HCT116 (cell line): Measurements from ENCODE around the gene IQCH. TPM values are rescaled to one million over a fixed set of nuclear protein-coding genes. Genes with fewer than 3 reads are reported as not detected.

Experiments
- ATAC-seq: fragments of 200-7000 bp; cut with Tn5 transposase; 2 replicates; pipeline ENCODE4 v1.9.1; 2020; ENCODE audit warnings: mild to moderate bottlenecking, moderate library complexity
- BruUV-seq: library from RNA; stranded (reverse); fragments of 400-500 nt; replicated peaks from 2 replicates; lab custom pipeline; 2021; lab: Mats Ljungman, UMichigan
- CTCF ChIA-PET: fragments of 300-600 bp; sonication (Branson Sonifier 250); formaldehyde crosslinking; loops from one replicate; lab custom pipeline; 2021; ENCODE audit warnings: antibody characterized with exemption; lab: Charles Lee
- POLR2A ChIA-PET: fragments of 300-600, 350-600 bp; sonication (Branson Sonifier 250); formaldehyde crosslinking; loops from one replicate; lab custom pipeline; 2021; ENCODE audit warnings: antibody characterized with exemption; lab: Charles Lee
- RAD21 ChIA-PET, 2 experiments: fragments of 300-600 bp; sonication (Branson Sonifier 250); formaldehyde crosslinking; loops; one replicate each; lab custom pipeline; 2023; ENCODE audit warnings: low total read pairs in 2 of 2; ENCODE audit not compliant: uncharacterized antibody in 2 of 2, unreplicated experiment in 2 of 2, low non-redundant PET in 1 of 2; lab: Charles Lee
- DNase-seq: peaks from one replicate; pipeline ENCODE4 v3.0.0-alpha.2; 2010; ENCODE audit warnings: low read depth, low spot score
- H2AFZ ChIP-seq: fragments of 200-600 bp; shearing (Covaris generic), sonication (generic); 2 replicates; pipeline ENCODE4 v1.6.1; 2017; ENCODE audit warnings: low read depth, mixed run types, mixed read lengths, antibody characterized with exemption, low read length; ENCODE audit not compliant: poor library complexity, severe bottlenecking
- H3K27ac ChIP-seq: 2 replicates; pipeline ENCODE4 v1.5.1; 2012; ENCODE audit warnings: low read depth, low read length
- H3K27me3 ChIP-seq: fragments of 200-600 bp; sonication (generic); 2 replicates; pipeline ENCODE4 v1.6.1; 2016; ENCODE audit warnings: mixed run types, low read length, mixed read lengths; ENCODE audit not compliant: insufficient read depth
- H3K36me3 ChIP-seq, 2 experiments: fragments of 200-500 bp in 1 of 2; fragments of 200-600 bp in 1 of 2; sonication (Bioruptor generic) in 1 of 2; sonication (generic) in 1 of 2; 2 replicates each; pipeline versions ENCODE4 v1.5.1 to v1.6.1; 2014 to 2016; ENCODE audit warnings: low read length in 2 of 2, inconsistent platforms in 1 of 2, mixed read lengths in 1 of 2, mixed run types in 1 of 2; ENCODE audit not compliant: insufficient read depth in 2 of 2, control insufficient read depth in 1 of 2
- H3K4me1 ChIP-seq, 2 experiments: fragments of 200-600 bp in 1 of 2; sonication (generic) in 1 of 2; 2 replicates each; pipeline versions ENCODE4 v1.5.1 to v1.6.1; 2012 to 2017; ENCODE audit warnings: low read length in 2 of 2, inconsistent platforms in 1 of 2, mild to moderate bottlenecking in 1 of 2, mixed read lengths in 1 of 2, mixed run types in 1 of 2, moderate library complexity in 1 of 2; ENCODE audit not compliant: insufficient read depth in 2 of 2, control insufficient read depth in 1 of 2
- H3K4me2 ChIP-seq: fragments of 200-600 bp; sonication (generic); 2 replicates; pipeline ENCODE4 v1.6.1; 2017; ENCODE audit warnings: mixed run types, low read length, mixed read lengths
- H3K4me3 ChIP-seq, 2 experiments: fragments of 200-600 bp in 1 of 2; sonication (generic) in 1 of 2; replicated peaks in 1 of 2; 2 replicates each; pipeline ENCODE4 v1.5.1; 2011 to 2016; ENCODE audit warnings: low read length in 2 of 2, control low read depth in 1 of 2, low read depth in 1 of 2, mild to moderate bottlenecking in 1 of 2, mixed read lengths in 1 of 2, mixed run types in 1 of 2
- H3K79me2 ChIP-seq: fragments of 200-600 bp; sonication (generic); 2 replicates; pipeline ENCODE4 v1.6.1; 2017; ENCODE audit warnings: mild to moderate bottlenecking, mixed run types, low read length, moderate library complexity, mixed read lengths; ENCODE audit not compliant: insufficient read depth
- H3K9ac ChIP-seq: fragments of 200-600 bp; sonication (generic); 2 replicates; pipeline ENCODE4 v1.6.1; 2016; ENCODE audit warnings: low read length, mixed read lengths
- H3K9me2 ChIP-seq: fragments of 200-600 bp; sonication (generic), shearing (Covaris generic); 2 replicates; pipeline ENCODE4 v1.6.1; 2017; ENCODE audit warnings: mixed run types, mild to moderate bottlenecking, moderate library complexity; ENCODE audit not compliant: insufficient read depth
- H3K9me3 ChIP-seq, 2 experiments: fragments of 200-500 bp in 1 of 2; fragments of 200-600 bp in 1 of 2; sonication (Bioruptor generic) in 1 of 2; sonication (generic) in 1 of 2; 2 replicates each; pipeline ENCODE4 v1.6.1; 2014 to 2017; ENCODE audit warnings: low read length in 2 of 2, mixed read lengths in 2 of 2, inconsistent platforms in 1 of 2, low read depth in 1 of 2, mild to moderate bottlenecking in 1 of 2, mixed run types in 1 of 2, moderate library complexity in 1 of 2; ENCODE audit not compliant: control insufficient read depth in 1 of 2, insufficient read depth in 1 of 2
- H4K20me1 ChIP-seq: fragments of 200-600 bp; sonication (generic), shearing (Covaris generic); 2 replicates; pipeline ENCODE4 v1.6.1; 2017; ENCODE audit warnings: mixed run types, mild to moderate bottlenecking, moderate library complexity; ENCODE audit not compliant: insufficient read depth
- CBX3 ChIP-seq: IDR thresholded peaks from 2 replicates; pipeline ENCODE4 v1.6.1; 2012; ENCODE audit warnings: low read depth
- EGR1 ChIP-seq: IDR thresholded peaks from 2 replicates; pipeline ENCODE4 v1.6.1; 2012; ENCODE audit warnings: low read depth
- EZH2phosphoT487 ChIP-seq: fragments of 200-600 bp; IDR thresholded peaks from 2 replicates; pipeline ENCODE4 v1.6.1; 2018; ENCODE audit warnings: antibody characterized with exemption, borderline replicate concordance
- FOSL1 ChIP-seq: IDR thresholded peaks from 2 replicates; pipeline ENCODE4 v1.6.1; 2012; ENCODE audit warnings: low read depth
- JUND ChIP-seq: IDR thresholded peaks from 2 replicates; pipeline ENCODE4 v1.6.1; 2012
- POLR2A ChIP-seq: IDR thresholded peaks from 2 replicates; pipeline ENCODE4 v1.7.0; 2011; ENCODE audit warnings: borderline replicate concordance; ENCODE audit not compliant: insufficient read depth, insufficient read length; ENCODE audit errors: extremely low read depth
- POLR2AphosphoS5 ChIP-seq: IDR thresholded peaks from 2 replicates; pipeline ENCODE4 v1.6.1; 2011; ENCODE audit warnings: mild to moderate bottlenecking, low read depth, low read length, moderate library complexity
- RAD21 ChIP-seq: IDR thresholded peaks from 2 replicates; pipeline ENCODE4 v1.6.1; 2012; ENCODE audit warnings: low read depth, mild to moderate bottlenecking
- SIN3A ChIP-seq: IDR thresholded peaks from 2 replicates; pipeline ENCODE4 v1.6.1; 2012; ENCODE audit warnings: low read depth
- SRF ChIP-seq: IDR thresholded peaks from 2 replicates; pipeline ENCODE4 v1.6.1; 2012; ENCODE audit warnings: low read depth
- TCF7L2 ChIP-seq: IDR thresholded peaks from 2 replicates; pipeline ENCODE4 v1.7.0; 2011; ENCODE audit warnings: borderline replicate concordance, inconsistent platforms; ENCODE audit not compliant: insufficient read depth, insufficient read length; ENCODE audit errors: extremely low read depth
- YY1 ChIP-seq: IDR thresholded peaks from 2 replicates; pipeline ENCODE4 v1.6.1; 2011; ENCODE audit warnings: low read length, low read depth, moderate library complexity, mild to moderate bottlenecking; ENCODE audit not compliant: insufficient replicate concordance; ENCODE audit errors: extremely low read depth
- ZFX ChIP-seq: fragments of 450-650 bp; IDR thresholded peaks from 2 replicates; pipeline ENCODE4 v1.6.1; 2017
- ZNF274 ChIP-seq: fragments of 200-500 bp; sonication (Bioruptor generic); IDR thresholded peaks from 2 replicates; pipeline ENCODE4 v1.6.1; 2014; ENCODE audit warnings: mild to moderate bottlenecking, low read depth, low read length, inconsistent platforms
- intact Hi-C: fragments of 100-400 bp; cut with micrococcal nuclease; formaldehyde crosslinking; loops from 2 replicates; pipeline ENCODE4 v1.10.0; 2022
- total RNA-seq: library from RNA; stranded (reverse); gene quantifications from one replicate; pipeline ENCODE4 v1.2.1, GENCODE V29; 2021; ENCODE audit not compliant: unreplicated experiment
- TF ChIP-seq, protein P1 (sequence below): IDR thresholded peaks from 2 replicates; pipeline ENCODE4 v1.6.1; 2012
- TF ChIP-seq, protein P2 (sequence below), 3 experiments: fragments of 200-600 bp in 1 of 3; sonication (generic) in 1 of 3; IDR thresholded peaks in 2 of 3; conservative IDR thresholded peaks in 1 of 3; 2 replicates each; pipeline ENCODE4 v1.5.1; 2012 to 2017; ENCODE audit warnings: low read depth in 2 of 3, low read length in 2 of 3, antibody characterized with exemption in 1 of 3, borderline replicate concordance in 1 of 3, control low read depth in 1 of 3, mild to moderate bottlenecking in 1 of 3, mixed read lengths in 1 of 3, mixed run types in 1 of 3, moderate library complexity in 1 of 3; ENCODE audit not compliant: insufficient read depth in 1 of 3
- TF ChIP-seq, protein P3 (sequence below): IDR thresholded peaks from 2 replicates; pipeline ENCODE4 v1.6.1; 2012; ENCODE audit warnings: low read depth
- TF ChIP-seq, protein P4 (sequence below): IDR thresholded peaks from 2 replicates; pipeline ENCODE4 v1.6.1; 2012

IQCH gene
- total RNA-seq, 1 experiment from 2014 or later: 4.6 TPM

DNA sequence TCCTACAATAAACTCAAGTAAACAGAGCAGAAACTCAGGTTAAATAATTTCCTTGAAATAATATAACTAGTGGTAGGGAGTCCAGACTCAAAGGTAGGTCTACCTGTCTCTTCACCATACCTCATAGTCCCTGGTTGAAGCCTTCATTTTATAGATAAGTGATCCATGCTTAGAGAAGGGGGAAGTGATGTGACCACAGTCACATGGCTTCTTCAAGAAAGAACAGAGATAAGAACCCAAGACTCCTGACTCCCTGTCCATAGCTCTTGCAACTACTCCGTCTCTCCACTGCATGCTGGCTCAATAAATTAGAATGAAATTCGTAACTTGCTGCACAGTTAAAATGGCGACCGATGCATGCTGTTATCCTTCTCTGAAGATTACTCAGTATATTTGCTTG, 255.3 kb downstream of the IQCH start:
- ChIA-PET RAD21 (no interaction called here), POLR2A (no interaction called here), CTCF (no interaction called here)
- H3K9ac ChIP-seq: no peak overlapping the region
- no peak overlapping the region for H3K27ac ChIP-seq
- ATAC-seq (no peak), DNase-seq (no peak)
- H3K4me3 ChIP-seq: no peak overlapping the region
- intact Hi-C loops: no loop called here
- no peaks in the 10 kb centered on the region for H3K79me2 ChIP-seq
- no peaks in the 10 kb centered on the region for H3K9me3 ChIP-seq
- H3K36me3 ChIP-seq: 0 out of 4 replicates have a peak, but pooled peaks cover 0 to 2% of the 10 kb centered on the region in 2 experiments
- no peak for TF ChIP-seq JUND
- no peak for TF ChIP-seq EGR1
- no peak for TF ChIP-seq CBX3
- TF ChIP-seq POLR2A: no peak
- TF ChIP-seq EZH2phosphoT487: no peak
- TF ChIP-seq FOSL1: no peak
- TF ChIP-seq YY1: no peak
- no peak for TF ChIP-seq ZFX
- no peak for TF ChIP-seq ZNF274
- no peak for TF ChIP-seq SIN3A
- no peak for TF ChIP-seq POLR2AphosphoS5
- no peak for TF ChIP-seq SRF
- TF ChIP-seq, protein P1, sequence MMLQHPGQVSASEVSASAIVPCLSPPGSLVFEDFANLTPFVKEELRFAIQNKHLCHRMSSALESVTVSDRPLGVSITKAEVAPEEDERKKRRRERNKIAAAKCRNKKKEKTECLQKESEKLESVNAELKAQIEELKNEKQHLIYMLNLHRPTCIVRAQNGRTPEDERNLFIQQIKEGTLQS: no peak
- TF ChIP-seq, protein P2, sequence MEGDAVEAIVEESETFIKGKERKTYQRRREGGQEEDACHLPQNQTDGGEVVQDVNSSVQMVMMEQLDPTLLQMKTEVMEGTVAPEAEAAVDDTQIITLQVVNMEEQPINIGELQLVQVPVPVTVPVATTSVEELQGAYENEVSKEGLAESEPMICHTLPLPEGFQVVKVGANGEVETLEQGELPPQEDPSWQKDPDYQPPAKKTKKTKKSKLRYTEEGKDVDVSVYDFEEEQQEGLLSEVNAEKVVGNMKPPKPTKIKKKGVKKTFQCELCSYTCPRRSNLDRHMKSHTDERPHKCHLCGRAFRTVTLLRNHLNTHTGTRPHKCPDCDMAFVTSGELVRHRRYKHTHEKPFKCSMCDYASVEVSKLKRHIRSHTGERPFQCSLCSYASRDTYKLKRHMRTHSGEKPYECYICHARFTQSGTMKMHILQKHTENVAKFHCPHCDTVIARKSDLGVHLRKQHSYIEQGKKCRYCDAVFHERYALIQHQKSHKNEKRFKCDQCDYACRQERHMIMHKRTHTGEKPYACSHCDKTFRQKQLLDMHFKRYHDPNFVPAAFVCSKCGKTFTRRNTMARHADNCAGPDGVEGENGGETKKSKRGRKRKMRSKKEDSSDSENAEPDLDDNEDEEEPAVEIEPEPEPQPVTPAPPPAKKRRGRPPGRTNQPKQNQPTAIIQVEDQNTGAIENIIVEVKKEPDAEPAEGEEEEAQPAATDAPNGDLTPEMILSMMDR (IDR thresholded peaks at IDR 0.05 in 2 of 3, conservative IDR thresholded peaks at IDR 0.05 in 1 of 3; ENCODE audit: borderline replicate concordance in 1 of 3, insufficient read depth in 1 of 3, low read depth in 2 of 3, low read length in 2 of 3): no peak
- TF ChIP-seq RAD21: no peak
- TF ChIP-seq, protein P3, sequence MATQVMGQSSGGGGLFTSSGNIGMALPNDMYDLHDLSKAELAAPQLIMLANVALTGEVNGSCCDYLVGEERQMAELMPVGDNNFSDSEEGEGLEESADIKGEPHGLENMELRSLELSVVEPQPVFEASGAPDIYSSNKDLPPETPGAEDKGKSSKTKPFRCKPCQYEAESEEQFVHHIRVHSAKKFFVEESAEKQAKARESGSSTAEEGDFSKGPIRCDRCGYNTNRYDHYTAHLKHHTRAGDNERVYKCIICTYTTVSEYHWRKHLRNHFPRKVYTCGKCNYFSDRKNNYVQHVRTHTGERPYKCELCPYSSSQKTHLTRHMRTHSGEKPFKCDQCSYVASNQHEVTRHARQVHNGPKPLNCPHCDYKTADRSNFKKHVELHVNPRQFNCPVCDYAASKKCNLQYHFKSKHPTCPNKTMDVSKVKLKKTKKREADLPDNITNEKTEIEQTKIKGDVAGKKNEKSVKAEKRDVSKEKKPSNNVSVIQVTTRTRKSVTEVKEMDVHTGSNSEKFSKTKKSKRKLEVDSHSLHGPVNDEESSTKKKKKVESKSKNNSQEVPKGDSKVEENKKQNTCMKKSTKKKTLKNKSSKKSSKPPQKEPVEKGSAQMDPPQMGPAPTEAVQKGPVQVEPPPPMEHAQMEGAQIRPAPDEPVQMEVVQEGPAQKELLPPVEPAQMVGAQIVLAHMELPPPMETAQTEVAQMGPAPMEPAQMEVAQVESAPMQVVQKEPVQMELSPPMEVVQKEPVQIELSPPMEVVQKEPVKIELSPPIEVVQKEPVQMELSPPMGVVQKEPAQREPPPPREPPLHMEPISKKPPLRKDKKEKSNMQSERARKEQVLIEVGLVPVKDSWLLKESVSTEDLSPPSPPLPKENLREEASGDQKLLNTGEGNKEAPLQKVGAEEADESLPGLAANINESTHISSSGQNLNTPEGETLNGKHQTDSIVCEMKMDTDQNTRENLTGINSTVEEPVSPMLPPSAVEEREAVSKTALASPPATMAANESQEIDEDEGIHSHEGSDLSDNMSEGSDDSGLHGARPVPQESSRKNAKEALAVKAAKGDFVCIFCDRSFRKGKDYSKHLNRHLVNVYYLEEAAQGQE: no peak
- TF ChIP-seq TCF7L2: no peak
- TF ChIP-seq, protein P4, sequence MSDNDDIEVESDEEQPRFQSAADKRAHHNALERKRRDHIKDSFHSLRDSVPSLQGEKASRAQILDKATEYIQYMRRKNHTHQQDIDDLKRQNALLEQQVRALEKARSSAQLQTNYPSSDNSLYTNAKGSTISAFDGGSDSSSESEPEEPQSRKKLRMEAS: no peak
- H3K4me2 ChIP-seq: no peak overlapping the region
- H4K20me1 ChIP-seq: no peaks in the 10 kb centered on the region
- no peaks in the 10 kb centered on the region for H3K9me2 ChIP-seq
- no peaks in the 10 kb centered on the region for H3K27me3 ChIP-seq
- H3K4me1 ChIP-seq: no peaks in the 10 kb centered on the region
- H2AFZ ChIP-seq: no peak overlapping the region
- no TSS peak for BruUV-seq
